Glutamatergic neuron (in vitro differentiated cells): Measurements from ENCODE around the gene ATXN2. TPM values are rescaled to one million over a fixed set of nuclear protein-coding genes. Genes with fewer than 3 reads are reported as not detected.

Experiments used
- DNase-seq: peaks from one replicate; pipeline ENCODE4 v3.0.0; 2022
- H3K27ac Mint-ChIP-seq: one replicate; pipeline ENCODE4 v1.8.0; 2020; ENCODE audit warnings: mild to moderate bottlenecking, mixed read lengths, inconsistent platforms; ENCODE audit not compliant: unreplicated experiment
- H3K27me3 Mint-ChIP-seq: one replicate; pipeline ENCODE4 v1.8.0; 2020; ENCODE audit warnings: mild to moderate bottlenecking, moderate library complexity, mixed read lengths, inconsistent platforms; ENCODE audit not compliant: unreplicated experiment
- H3K36me3 Mint-ChIP-seq: one replicate; pipeline ENCODE4 v1.8.0; 2020; ENCODE audit warnings: mild to moderate bottlenecking, mixed read lengths, inconsistent platforms; ENCODE audit not compliant: unreplicated experiment
- H3K4me1 Mint-ChIP-seq: one replicate; pipeline ENCODE4 v1.8.0; 2020; ENCODE audit warnings: mild to moderate bottlenecking, low read depth, mixed read lengths, inconsistent platforms; ENCODE audit not compliant: unreplicated experiment
- H3K4me3 Mint-ChIP-seq: one replicate; pipeline ENCODE4 v1.8.0; 2020; ENCODE audit warnings: mild to moderate bottlenecking, mixed read lengths, inconsistent platforms; ENCODE audit not compliant: unreplicated experiment
- H3K9me3 Mint-ChIP-seq: one replicate; pipeline ENCODE4 v1.8.0; 2020; ENCODE audit warnings: mild to moderate bottlenecking, moderate library complexity, mixed read lengths, inconsistent platforms; ENCODE audit not compliant: unreplicated experiment
- CTCF ChIP-seq: fragments of 200-600 bp; sonication (generic); IDR thresholded peaks from one replicate; pipeline ENCODE4 v1.5.0; 2021; ENCODE audit not compliant: partially characterized antibody, unreplicated experiment
- total RNA-seq: library from RNA; stranded (reverse); fragmentation: NEBNext Ultra II Directional; extraction: Animal tissue kit (Norgen Biotek cat#: 25700); gene quantifications from one replicate; pipeline ENCODE4 v1.2.1, GENCODE V29; 2021; ENCODE audit not compliant: unreplicated experiment

Gene ATXN2
- total RNA-seq, 1 donor from 2014 or later = 80.8 TPM

GRCh38 chr12:111409403-111409779 is 189.7 kb downstream of the ATXN2 start:
- peaks cover 10% of the 10 kb centered on the region for H3K27me3 Mint-ChIP-seq
- no peak for TF ChIP-seq CTCF
- H3K9me3 Mint-ChIP-seq = peaks cover 4% of the 10 kb centered on the region
- H3K4me3 Mint-ChIP-seq = no peak overlapping the region
- peaks cover 21% of the 10 kb centered on the region for H3K4me1 Mint-ChIP-seq
- no peaks in the 10 kb centered on the region for H3K36me3 Mint-ChIP-seq
- H3K27ac Mint-ChIP-seq = no peak overlapping the region
- no peak for DNase-seq

- DNase-seq = no peak
- Mint-ChIP-seq H3K27ac (no peak overlapping the region), H3K4me3 (no peak overlapping the region), H3K9me3 (peaks cover 7% of the 10 kb centered on the region), H3K4me1 (peaks cover 21% of the 10 kb centered on the region), H3K27me3 (peaks cover 10% of the 10 kb centered on the region), H3K36me3 (no peaks in the 10 kb centered on the region)
- TF ChIP-seq CTCF = no peak
Observed at GRCh38 chr12:111408686-111409402, 190.3 kb downstream of the ATXN2 start.

GRCh38 chr12:111408116-111408440 is 191.0 kb downstream of the ATXN2 start:
- no peak for TF ChIP-seq CTCF
- no peak for DNase-seq
- H3K36me3 Mint-ChIP-seq = no peaks in the 10 kb centered on the region
- H3K4me3 Mint-ChIP-seq = no peak overlapping the region
- H3K27me3 Mint-ChIP-seq = peaks cover 4% of the 10 kb centered on the region
- peaks cover 11% of the 10 kb centered on the region for H3K9me3 Mint-ChIP-seq
- H3K27ac Mint-ChIP-seq = no peak overlapping the region
- peaks cover 15% of the 10 kb centered on the region for H3K4me1 Mint-ChIP-seq

- H3K27ac Mint-ChIP-seq = no peak overlapping the region
- no peak for TF ChIP-seq CTCF
- peak; percentile 36 for DNase-seq
- peaks cover 7% of the 10 kb centered on the region for H3K9me3 Mint-ChIP-seq
- peaks cover 11% of the 10 kb centered on the region for H3K4me1 Mint-ChIP-seq
- H3K27me3 Mint-ChIP-seq = peaks cover 4% of the 10 kb centered on the region
- H3K36me3 Mint-ChIP-seq = no peaks in the 10 kb centered on the region
- H3K4me3 Mint-ChIP-seq = peak overlapping the region; percentile 75
Observed at GRCh38 chr12:111407377-111408115, 191.6 kb downstream of the ATXN2 start.
